OCI-LY7 (cell line): ENCODE measurements around the gene KCNK13. TPM values are rescaled to one million over a fixed set of nuclear protein-coding genes. Genes with fewer than 3 reads are reported as not detected.

Source experiments
- BruUV-seq: library from RNA; stranded (reverse); fragments of 400-500 nt; replicated peaks from 2 replicates; lab custom pipeline; 2021; lab: Mats Ljungman, UMichigan
- CTCF ChIA-PET: fragments of 300-600 bp; sonication (Branson Sonifier 250); formaldehyde crosslinking; loops from one replicate; lab custom pipeline; 2022; ENCODE audit warnings: antibody characterized with exemption; ENCODE audit not compliant: unreplicated experiment; lab: Charles Lee
- POLR2A ChIA-PET: fragments of 300-600 bp; sonication (Branson Sonifier 250); formaldehyde crosslinking; loops from one replicate; lab custom pipeline; 2022; ENCODE audit warnings: antibody characterized with exemption; lab: Charles Lee
- DNase-seq: peaks from one replicate; pipeline ENCODE4 v3.0.0-alpha.2; 2015; ENCODE audit warnings: low spot score
- H2AFZ ChIP-seq: fragments of 200-600 bp; sonication (generic), shearing (Covaris generic); 2 replicates; pipeline ENCODE4 v1.6.1; 2014; ENCODE audit warnings: mild to moderate bottlenecking, antibody characterized with exemption, low read length, moderate library complexity
- H3K27ac ChIP-seq: fragments of 200-600 bp; sonication (generic); 2 replicates; pipeline ENCODE4 v1.5.1; 2014; ENCODE audit warnings: mixed run types, low read depth, mild to moderate bottlenecking, moderate library complexity, low read length, inconsistent platforms; ENCODE audit not compliant: poor library complexity, severe bottlenecking
- H3K36me3 ChIP-seq: fragments of 200-600 bp; sonication (generic); 2 replicates; pipeline ENCODE4 v1.6.1; 2014; ENCODE audit warnings: mild to moderate bottlenecking, antibody characterized with exemption, low read length, moderate library complexity, mixed read lengths; ENCODE audit not compliant: insufficient read depth
- H3K4me1 ChIP-seq: fragments of 200-600 bp; sonication (generic); 2 replicates; pipeline ENCODE4 v1.5.1; 2014; ENCODE audit warnings: mild to moderate bottlenecking, low read length; ENCODE audit not compliant: insufficient read depth, poor library complexity, severe bottlenecking
- H3K4me2 ChIP-seq: fragments of 200-600 bp; sonication (generic); 2 replicates; pipeline ENCODE4 v1.6.1; 2014; ENCODE audit warnings: mild to moderate bottlenecking, low read length
- H3K4me3 ChIP-seq: fragments of 200-600 bp; sonication (generic); 2 replicates; pipeline ENCODE4 v1.5.1; 2014; ENCODE audit warnings: mild to moderate bottlenecking, low read depth, low read length; ENCODE audit not compliant: poor library complexity, severe bottlenecking
- H3K79me2 ChIP-seq: fragments of 200-600 bp; sonication (generic); 2 replicates; pipeline ENCODE4 v1.6.1; 2016; ENCODE audit warnings: low read depth, mild to moderate bottlenecking, low read length, moderate library complexity, mixed read lengths; ENCODE audit not compliant: insufficient read depth
- H3K9me2 ChIP-seq: fragments of 200-600 bp; sonication (generic); 2 replicates; pipeline ENCODE4 v1.6.1; 2016; ENCODE audit warnings: mild to moderate bottlenecking, low read length, mixed read lengths; ENCODE audit not compliant: insufficient read depth
- H3K9me3 ChIP-seq: fragments of 200-600 bp; sonication (generic); 2 replicates; pipeline ENCODE4 v1.6.1; 2014; ENCODE audit warnings: mild to moderate bottlenecking, mixed run types, low read length, mixed read lengths
- H4K20me1 ChIP-seq: fragments of 200-600 bp; sonication (generic); 2 replicates; pipeline ENCODE4 v1.6.1; 2014; ENCODE audit warnings: mild to moderate bottlenecking, antibody characterized with exemption, low read length, moderate library complexity, mixed read lengths; ENCODE audit not compliant: insufficient read depth
- CTCF ChIP-seq: fragments of 200-600 bp; sonication (generic); conservative IDR thresholded peaks from 2 replicates; pipeline ENCODE4 v1.5.1; 2014; ENCODE audit warnings: mild to moderate bottlenecking, antibody characterized with exemption, low read length, moderate library complexity, mixed read lengths
- EZH2phosphoT487 ChIP-seq: fragments of 200-600 bp; sonication (generic); IDR thresholded peaks from 2 replicates; pipeline ENCODE4 v1.6.1; 2018; ENCODE audit warnings: low read depth, borderline replicate concordance, mild to moderate bottlenecking, mixed run types, antibody characterized with exemption, low read length, moderate library complexity, mixed read lengths
- intact Hi-C: fragments of 100-400 bp; cut with micrococcal nuclease; formaldehyde crosslinking; loops from one replicate; pipeline ENCODE4 v1.10.0; 2022; ENCODE audit not compliant: unreplicated experiment
- total RNA-seq, 2 experiments: library from RNA; depleted of rRNA in 1 of 2; stranded (reverse); fragments of >200 nt in 1 of 2; shearing (Covaris generic) in 1 of 2; gene quantifications; 2 replicates each; pipeline ENCODE4 v1.2.3, GENCODE V29; 2014 to 2022

Gene KCNK13
- total RNA-seq, 2 experiments from 2014 or later: not detected

DNA sequence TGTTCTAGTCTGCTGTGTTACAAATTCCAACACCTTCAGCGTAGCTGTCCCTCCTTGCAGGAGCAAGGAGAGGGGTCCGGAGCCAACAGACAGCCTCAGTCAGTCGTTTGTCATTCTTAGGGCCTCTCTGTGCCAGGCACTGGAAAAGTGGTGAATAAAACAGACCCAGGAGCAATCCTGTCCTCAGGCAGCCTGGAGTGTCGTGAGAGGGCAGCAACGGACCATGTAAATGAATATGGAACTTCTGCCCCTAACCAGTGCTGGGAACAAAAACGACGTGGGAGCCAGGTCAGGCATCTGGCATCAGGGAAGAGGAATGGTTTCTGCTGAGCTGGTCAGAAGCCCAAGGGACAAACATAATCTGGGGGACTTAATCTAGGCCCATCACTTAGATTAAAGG, 129.8 kb downstream of the KCNK13 start:
- H3K4me3 ChIP-seq: no peak overlapping the region
- CTCF ChIA-PET: no interaction called here
- H3K27ac ChIP-seq: no peak overlapping the region
- no peaks in the 10 kb centered on the region for H3K36me3 ChIP-seq
- no peak for TF ChIP-seq CTCF
- no peak for TF ChIP-seq EZH2phosphoT487
- no peaks in the 10 kb centered on the region for H3K9me3 ChIP-seq
- no peak overlapping the region for H2AFZ ChIP-seq
- POLR2A ChIA-PET: no interaction called here
- H3K9me2 ChIP-seq: no peaks in the 10 kb centered on the region
- no peaks in the 10 kb centered on the region for H3K79me2 ChIP-seq
- BruUV-seq: no TSS peak
- no peaks in the 10 kb centered on the region for H4K20me1 ChIP-seq
- H3K4me1 ChIP-seq: no peaks in the 10 kb centered on the region
- intact Hi-C loops: no loop called here
- DNase-seq: no peak
- no peak overlapping the region for H3K4me2 ChIP-seq

DNA sequence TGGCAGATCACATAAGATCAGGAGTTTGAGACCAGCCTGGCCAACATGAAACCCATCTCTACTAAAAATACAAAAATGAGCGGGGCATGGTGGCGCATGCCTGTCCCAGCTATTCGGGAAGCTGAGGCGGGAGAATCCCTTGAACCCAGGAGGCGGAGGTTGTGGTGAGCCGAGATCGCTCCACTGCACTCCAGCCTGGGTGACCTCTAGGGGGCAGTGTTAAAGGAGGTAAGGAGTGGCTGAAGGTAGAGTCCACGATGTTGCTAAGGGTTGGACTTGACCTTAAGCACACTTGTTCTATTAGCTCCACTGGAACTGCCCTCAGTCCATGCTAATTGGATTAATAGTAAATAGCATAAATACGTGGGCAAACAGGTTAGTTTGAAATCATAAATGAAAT, 132.1 kb downstream of the KCNK13 start:
- Histone ChIP-seq H3K9me2 (no peaks in the 10 kb centered on the region), H3K36me3 (no peaks in the 10 kb centered on the region), H3K4me2 (no peak overlapping the region), H3K4me1 (no peaks in the 10 kb centered on the region), H4K20me1 (no peaks in the 10 kb centered on the region), H3K4me3 (no peak overlapping the region), H2AFZ (no peak overlapping the region), H3K79me2 (no peaks in the 10 kb centered on the region), H3K27ac (no peak overlapping the region), H3K9me3 (no peaks in the 10 kb centered on the region)
- intact Hi-C loops: no loop called here
- ChIA-PET POLR2A (interaction anchor here (0.6 kb wide), 1 partner anchor 672 kb away, joined by 7 read pairs; no protein-coding TSS in a partner anchor), CTCF (no interaction called here)
- TF ChIP-seq CTCF: peak; percentile 72
- no peak for TF ChIP-seq EZH2phosphoT487
- peak; percentile 9 for DNase-seq
- BruUV-seq: no TSS peak

- H3K4me1 ChIP-seq: no peaks in the 10 kb centered on the region
- intact Hi-C loops: no loop called here
- no peaks in the 10 kb centered on the region for H3K9me2 ChIP-seq
- no peak overlapping the region for H2AFZ ChIP-seq
- no peak overlapping the region for H3K27ac ChIP-seq
- ChIA-PET CTCF (no interaction called here), POLR2A (interaction anchor here (0.6 kb wide), 1 partner anchor 673 kb away, joined by 7 read pairs; no protein-coding TSS in a partner anchor)
- no peak for DNase-seq
- H3K79me2 ChIP-seq: no peaks in the 10 kb centered on the region
- H3K4me3 ChIP-seq: no peak overlapping the region
- no peaks in the 10 kb centered on the region for H3K9me3 ChIP-seq
- BruUV-seq: no TSS peak
- H3K36me3 ChIP-seq: no peaks in the 10 kb centered on the region
- no peak overlapping the region for H3K4me2 ChIP-seq
- H4K20me1 ChIP-seq: no peaks in the 10 kb centered on the region
- TF ChIP-seq CTCF: no peak
- TF ChIP-seq EZH2phosphoT487: no peak
These were observed 132.9 kb downstream of the KCNK13 start for GRCh38 chr14:90194706-90195105.
